SK-N-SH (cell line): ENCODE results near the gene ACVR1C. TPM values are rescaled to one million over a fixed set of nuclear protein-coding genes. Genes with fewer than 3 reads are reported as not detected.

Experiments used
- CTCF ChIA-PET: fragments of 300-600, 350-600 bp; formaldehyde crosslinking; extraction: SDS; loops from one replicate; lab custom pipeline; 2021; lab: Yijun Ruan, JAX
- POLR2A ChIA-PET: fragments of 350-600 bp; sonication (Branson Sonifier 250); formaldehyde crosslinking; extraction: SDS; loops from one replicate; lab custom pipeline; 2020; ENCODE audit warnings: antibody characterized with exemption, inconsistent platforms; lab: Yijun Ruan, JAX
- DNase-seq: peaks from one replicate; pipeline ENCODE4 v3.0.0; 2012
- H2AFZ ChIP-seq: fragments of 200-600 bp; sonication (generic); 2 replicates; pipeline ENCODE4 v1.8.1; 2016; ENCODE audit warnings: antibody characterized with exemption, mild to moderate bottlenecking, low read depth
- H3F3A ChIP-seq: fragments of 200-600 bp; sonication (generic); replicated peaks from 2 replicates; pipeline ENCODE3; 2016; ENCODE audit warnings: antibody characterized with exemption, mild to moderate bottlenecking; ENCODE audit not compliant: insufficient read depth
- H3K27ac ChIP-seq, 2 experiments: fragments of 200-500 bp in 1 of 2; fragments of 200-600 bp in 1 of 2; sonication (Bioruptor generic) in 1 of 2; sonication (generic), shearing (Covaris generic) in 1 of 2; 2 replicates each; pipeline versions ENCODE4 v1.5.1 to v1.6.1; 2014 to 2016; ENCODE audit warnings: low read depth in 2 of 2, inconsistent platforms in 1 of 2, low read length in 1 of 2, mild to moderate bottlenecking in 1 of 2, mixed read lengths in 1 of 2
- H3K27me3 ChIP-seq: fragments of 200-600 bp; sonication (generic), shearing (Covaris generic); 2 replicates; pipeline ENCODE4 v1.6.1; 2016; ENCODE audit warnings: mixed run types; ENCODE audit not compliant: insufficient read depth
- H3K36me3 ChIP-seq, 2 experiments: fragments of 200-500 bp in 1 of 2; fragments of 200-600 bp in 1 of 2; sonication (Bioruptor generic) in 1 of 2; sonication (generic) in 1 of 2; replicated peaks in 1 of 2; 2 replicates each; pipeline versions ENCODE3 to v1.5.1; 2014 to 2016; ENCODE audit warnings: low read length in 1 of 2, mild to moderate bottlenecking in 1 of 2; ENCODE audit not compliant: insufficient read depth in 2 of 2, control insufficient read depth in 1 of 2
- H3K4me1 ChIP-seq, 2 experiments: fragments of 200-500 bp in 1 of 2; fragments of 200-600 bp in 1 of 2; sonication (Bioruptor generic) in 1 of 2; sonication (generic), shearing (Covaris generic) in 1 of 2; 2 replicates each; pipeline versions ENCODE4 v1.5.1 to v1.6.1; 2014 to 2016; ENCODE audit warnings: low read depth in 1 of 2, low read length in 1 of 2, mixed run types in 1 of 2; ENCODE audit not compliant: insufficient read depth in 2 of 2, control insufficient read depth in 1 of 2
- H3K4me2 ChIP-seq: fragments of 200-600 bp; sonication (generic), shearing (Covaris generic); 2 replicates; pipeline ENCODE4 v1.6.1; 2017; ENCODE audit warnings: mixed run types
- H3K4me3 ChIP-seq, 2 experiments: fragments of 200-500 bp in 1 of 2; fragments of 200-600 bp in 1 of 2; sonication (Bioruptor generic) in 1 of 2; sonication (generic), shearing (Covaris generic) in 1 of 2; 2 replicates each; pipeline versions ENCODE4 v1.5.1 to v1.8.1; 2014 to 2016; ENCODE audit warnings: low read depth in 2 of 2, inconsistent platforms in 1 of 2, low read length in 1 of 2, mild to moderate bottlenecking in 1 of 2, mixed read lengths in 1 of 2, moderate library complexity in 1 of 2
- H3K79me2 ChIP-seq: fragments of 200-600 bp; sonication (generic); 2 replicates; pipeline ENCODE4 v1.8.1; 2017; ENCODE audit warnings: mild to moderate bottlenecking; ENCODE audit not compliant: insufficient read depth
- H3K9ac ChIP-seq: fragments of 200-600 bp; sonication (generic); 2 replicates; pipeline ENCODE4 v1.6.1; 2017; ENCODE audit warnings: mixed run types
- H3K9me2 ChIP-seq: fragments of 200-600 bp; sonication (generic); 2 replicates; pipeline ENCODE4 v1.6.1; 2017; ENCODE audit warnings: mixed run types
- H3K9me3 ChIP-seq: fragments of 200-600 bp; sonication (generic); 2 replicates; pipeline ENCODE4 v1.6.1; 2017; ENCODE audit warnings: mixed run types, mild to moderate bottlenecking, moderate library complexity
- H4K20me1 ChIP-seq: fragments of 200-600 bp; sonication (generic); 2 replicates; pipeline ENCODE4 v1.6.1; 2017; ENCODE audit warnings: mild to moderate bottlenecking, mixed run types; ENCODE audit not compliant: insufficient read depth
- CTCF ChIP-seq: fragments of 200-600 bp; sonication (generic); IDR thresholded peaks from 2 replicates; pipeline ENCODE4 v1.6.1; 2017; ENCODE audit warnings: antibody characterized with exemption, mild to moderate bottlenecking, moderate library complexity
- ELF1 ChIP-seq: IDR thresholded peaks from 2 replicates; pipeline ENCODE4 v1.4.0; 2012
- FOSL2 ChIP-seq: IDR thresholded peaks from 2 replicates; pipeline ENCODE4 v1.4.0; 2012; ENCODE audit warnings: low read depth, mild to moderate bottlenecking, moderate library complexity, borderline replicate concordance
- FOXM1 ChIP-seq: IDR thresholded peaks from 2 replicates; pipeline ENCODE4 v1.4.0; 2012; ENCODE audit warnings: low read depth, mild to moderate bottlenecking
- IRF3 ChIP-seq: fragments of 150-350 bp; IDR thresholded peaks from 2 replicates; pipeline ENCODE4 v1.6.1; 2016; ENCODE audit warnings: mild to moderate bottlenecking, low read depth, low read length
- JUND ChIP-seq: IDR thresholded peaks from 2 replicates; pipeline ENCODE4 v1.4.0; 2012
- NRF1 ChIP-seq: IDR thresholded peaks from 2 replicates; pipeline ENCODE4 v1.6.1; 2012; ENCODE audit warnings: low read depth, mild to moderate bottlenecking, low read length
- PBX3 ChIP-seq: IDR thresholded peaks from 2 replicates; pipeline ENCODE4; 2012
- SMC3 ChIP-seq: IDR thresholded peaks from 2 replicates; pipeline ENCODE4 v1.6.1; 2012; ENCODE audit warnings: low read depth, low read length, improper control_type of control experiment
- TAF1 ChIP-seq: IDR thresholded peaks from 2 replicates; pipeline ENCODE4 v1.6.1; 2012; ENCODE audit warnings: low read depth, mild to moderate bottlenecking, low read length, moderate library complexity, borderline replicate concordance
- TCF12 ChIP-seq: IDR thresholded peaks from 2 replicates; pipeline ENCODE4 v1.4.0; 2012
- ZBTB33 ChIP-seq: IDR thresholded peaks from 2 replicates; pipeline ENCODE4 v1.4.0; 2012; ENCODE audit warnings: low read depth, borderline replicate concordance
- WGBS: methylation state at CpG from one replicate; pipeline ENCODE4 v1.1.6; 2017; ENCODE audit warnings: low lambda C conversion rate; 5-methylcytosine and 5-hydroxymethylcytosine counted together
- polyA plus RNA-seq, 3 experiments: library from polyadenylated mRNA; depleted of rRNA; stranded (reverse); fragments of >200 nt; gene quantifications; 2 replicates each; pipeline ENCODE4 v1.2.3, GENCODE V29; 2012

The ACVR1C gene
- polyA plus RNA-seq, 1 of the 3 experiments (the other 2 are of a cell fraction), result 0.03 TPM

- no peak for TF ChIP-seq CTCF
- TF ChIP-seq ZBTB33, result no peak
- no peak for TF ChIP-seq NRF1
- no peak for TF ChIP-seq SMC3
- no peak for TF ChIP-seq IRF3
Measured at GRCh38 chr2:157672129-157672528, 43.5 kb upstream of the ACVR1C start (continued).

GRCh38 chr2:157662401-157662800 lies 33.7 kb upstream of the ACVR1C start:
- Histone ChIP-seq H3K9ac (no peak overlapping the region), H4K20me1 (no peaks in the 10 kb centered on the region), H3K4me1 (no peaks in the 10 kb centered on the region), H3K79me2 (no peaks in the 10 kb centered on the region), H2AFZ (no peak overlapping the region), H3F3A (no peaks in the 10 kb centered on the region), H3K9me3 (no peaks in the 10 kb centered on the region)
- DNase-seq, result no peak
- 0 out of 2 replicates have a peak, but pooled peaks have one; percentile 8 for TF ChIP-seq JUND
- no peak for TF ChIP-seq IRF3
- TF ChIP-seq TAF1, result no peak
- peak; percentile 19; the same call in 1 of the 2 replicates for TF ChIP-seq TCF12
- TF ChIP-seq PBX3, result peak; percentile 52
- peak; percentile 11; the same call in 1 of the 2 replicates for TF ChIP-seq FOSL2
- no peak for TF ChIP-seq FOXM1
- TF ChIP-seq ELF1, result no peak
- TF ChIP-seq, all 33 proteins: peak for 4
- CTCF ChIA-PET, result interaction anchor here (0.7 kb wide), 1 partner anchor 33 kb away, joined by 3 read pairs; no protein-coding TSS in a partner anchor
- no peaks in the 10 kb centered on the region for H3K36me3 ChIP-seq
- POLR2A ChIA-PET, result no interaction called here
- H3K4me3 ChIP-seq, result no peak overlapping the region
- no peaks in the 10 kb centered on the region for H3K9me2 ChIP-seq
- 18% methylated on average over 1 of the region's 1 CpG for WGBS
- no peak overlapping the region for H3K4me2 ChIP-seq
- H3K27ac ChIP-seq, result no peak overlapping the region
- no peaks in the 10 kb centered on the region for H3K27me3 ChIP-seq
